WTC11 (cell line): ENCODE data around the gene GUCA2B.

ENCODE experiments used
- FOXJ3 ChIP-seq: sonication (generic); formaldehyde crosslinking; IDR thresholded peaks from 2 replicates; pipeline ENCODE4 v1.9.0; 2021; ENCODE audit warnings: missing genetic modification reagents, mild to moderate bottlenecking, borderline replicate concordance
- USF2 ChIP-seq: sonication (generic); formaldehyde crosslinking; IDR thresholded peaks from 2 replicates; pipeline ENCODE4 v1.8.1; 2023; ENCODE audit warnings: mild to moderate bottlenecking, missing genetic modification reagents, moderate library complexity
- ZBTB21 ChIP-seq: sonication (generic); formaldehyde crosslinking; IDR thresholded peaks from 2 replicates; pipeline ENCODE4 v1.8.1; 2023; ENCODE audit warnings: mild to moderate bottlenecking, missing genetic modification reagents, borderline replicate concordance
- ZBTB43 ChIP-seq: sonication (generic); formaldehyde crosslinking; IDR thresholded peaks from 2 replicates; pipeline ENCODE4 v1.8.1; 2023; ENCODE audit warnings: mild to moderate bottlenecking, missing genetic modification reagents
- ZNF138 ChIP-seq: sonication (generic); formaldehyde crosslinking; conservative IDR thresholded peaks from 2 replicates; pipeline ENCODE4 v1.8.1; 2022; ENCODE audit warnings: mild to moderate bottlenecking, moderate library complexity, missing genetic modification reagents
- TF ChIP-seq, protein P1 (sequence below): fragments of 200-600 bp; IDR thresholded peaks from 2 replicates; pipeline ENCODE4 v1.8.0; 2022; ENCODE audit warnings: antibody characterized with exemption

DNA sequence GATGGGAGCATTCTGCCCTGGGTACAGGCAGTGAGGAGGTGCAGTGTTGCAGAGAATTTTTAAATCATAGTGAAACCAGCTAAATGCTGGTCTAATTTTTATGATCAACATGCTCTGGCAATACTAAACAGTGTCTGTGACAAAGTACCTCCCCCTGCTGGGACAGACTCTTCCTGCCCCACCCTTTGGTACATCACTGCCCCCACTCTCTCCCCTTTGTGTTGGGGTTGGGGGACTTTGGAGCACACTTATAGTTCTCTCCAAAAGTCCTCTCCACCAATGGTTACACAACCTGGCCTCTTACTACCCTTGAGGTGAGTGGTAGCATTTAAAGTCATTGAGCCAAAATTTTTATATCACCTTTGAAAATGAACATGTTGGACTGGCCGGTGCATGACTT lies 48.2 kb upstream of the GUCA2B start:
- TF ChIP-seq, protein P1, sequence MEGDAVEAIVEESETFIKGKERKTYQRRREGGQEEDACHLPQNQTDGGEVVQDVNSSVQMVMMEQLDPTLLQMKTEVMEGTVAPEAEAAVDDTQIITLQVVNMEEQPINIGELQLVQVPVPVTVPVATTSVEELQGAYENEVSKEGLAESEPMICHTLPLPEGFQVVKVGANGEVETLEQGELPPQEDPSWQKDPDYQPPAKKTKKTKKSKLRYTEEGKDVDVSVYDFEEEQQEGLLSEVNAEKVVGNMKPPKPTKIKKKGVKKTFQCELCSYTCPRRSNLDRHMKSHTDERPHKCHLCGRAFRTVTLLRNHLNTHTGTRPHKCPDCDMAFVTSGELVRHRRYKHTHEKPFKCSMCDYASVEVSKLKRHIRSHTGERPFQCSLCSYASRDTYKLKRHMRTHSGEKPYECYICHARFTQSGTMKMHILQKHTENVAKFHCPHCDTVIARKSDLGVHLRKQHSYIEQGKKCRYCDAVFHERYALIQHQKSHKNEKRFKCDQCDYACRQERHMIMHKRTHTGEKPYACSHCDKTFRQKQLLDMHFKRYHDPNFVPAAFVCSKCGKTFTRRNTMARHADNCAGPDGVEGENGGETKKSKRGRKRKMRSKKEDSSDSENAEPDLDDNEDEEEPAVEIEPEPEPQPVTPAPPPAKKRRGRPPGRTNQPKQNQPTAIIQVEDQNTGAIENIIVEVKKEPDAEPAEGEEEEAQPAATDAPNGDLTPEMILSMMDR, result no peak
- TF ChIP-seq ZBTB43 (no peak), FOXJ3 (CRISPR knock-in tag) (no peak), ZBTB21 (CRISPR knock-in tag) (no peak), ZNF138 (no peak), USF2 (no peak)
